ENCODE results near the gene TNXB.

Gene TNXB

GRCh38 chr6:32151863-32152768 is 43.0 kb upstream of the TNXB start, which contains the start of gene PRRT1:
Gene PRRT1 (minus strand): TSS chr6:32151939. CDS start chr6:32151827, 112 bp downstream.
- TF ChIP-seq Cebpa-rat (IDR thresholded peaks at IDR 0.05) = no peak
- H3K4me1 ChIP-seq = peaks cover 29% of the 10 kb centered on the region
- peak within 1 kb of the TSS; percentile 96 for H3K4me2 ChIP-seq
- H3K4me3 ChIP-seq = no peak within 1 kb of the TSS
- H3K36me3 ChIP-seq = peaks cover 17% of the 10 kb centered on the region
- H3K27ac ChIP-seq = no peak within 1 kb of the TSS
- peak within 1 kb of the TSS; percentile 81; the same call in 1 of the 2 replicates for H3K9ac ChIP-seq
- H4K20me1 ChIP-seq = 0 out of 2 replicates have a peak, but pooled peaks cover 11% of the 10 kb centered on the region
- H3K27me3 ChIP-seq = peaks cover 8% of the 10 kb centered on the region; the same call in 1 of the 2 replicates
- H3K9me3 ChIP-seq = peaks cover 7% of the 10 kb centered on the region

- Histone ChIP-seq H3K4me2 (0 out of 2 replicates have a peak overlapping the region, but pooled peaks have one; percentile 12), H3K4me3 (no peak overlapping the region), H3K4me1 (peaks cover 29% of the 10 kb centered on the region), H3K27me3 (peaks cover 8% of the 10 kb centered on the region; the same call in 1 of the 2 replicates), H4K20me1 (0 out of 2 replicates have a peak, but pooled peaks cover 11% of the 10 kb centered on the region), H3K27ac (no peak overlapping the region), H3K36me3 (peaks cover 9% of the 10 kb centered on the region), H3K9ac (no peak overlapping the region), H3K9me3 (peaks cover 7% of the 10 kb centered on the region)
- TF ChIP-seq Cebpa-rat (IDR thresholded peaks at IDR 0.05) = no peak
These were observed 42.2 kb upstream of the TNXB start for GRCh38 chr6:32151181-32151862.

- Histone ChIP-seq H3K27ac (no peak overlapping the region), H3K4me1 (peaks cover 23% of the 10 kb centered on the region), H3K36me3 (no peaks in the 10 kb centered on the region), H3K9ac (no peak overlapping the region), H3K27me3 (peaks cover 8% of the 10 kb centered on the region; the same call in 1 of the 2 replicates), H3K4me2 (no peak overlapping the region), H3K4me3 (no peak overlapping the region), H3K9me3 (peaks cover 7% of the 10 kb centered on the region), H4K20me1 (0 out of 2 replicates have a peak, but pooled peaks cover 6% of the 10 kb centered on the region)
- no peak for TF ChIP-seq Cebpa-rat (IDR thresholded peaks at IDR 0.05)
These were observed 41.1 kb upstream of the TNXB start for GRCh38 chr6:32149932-32150870.

GRCh38 chr6:32149092-32149755 is 40.1 kb upstream of the TNXB start:
- H3K9ac ChIP-seq = no peak overlapping the region
- peaks cover 7% of the 10 kb centered on the region for H3K9me3 ChIP-seq
- no peak overlapping the region for H3K27ac ChIP-seq
- no peaks in the 10 kb centered on the region for H4K20me1 ChIP-seq
- H3K27me3 ChIP-seq = peaks cover 8% of the 10 kb centered on the region; the same call in 1 of the 2 replicates
- H3K4me3 ChIP-seq = no peak overlapping the region
- peaks cover 17% of the 10 kb centered on the region for H3K4me1 ChIP-seq
- no peak overlapping the region for H3K4me2 ChIP-seq
- TF ChIP-seq Cebpa-rat (IDR thresholded peaks at IDR 0.05) = no peak
- H3K36me3 ChIP-seq = no peaks in the 10 kb centered on the region

- no peak overlapping the region for H3K9ac ChIP-seq
- no peaks in the 10 kb centered on the region for H4K20me1 ChIP-seq
- H3K36me3 ChIP-seq = no peaks in the 10 kb centered on the region
- peaks cover 8% of the 10 kb centered on the region; the same call in 1 of the 2 replicates for H3K27me3 ChIP-seq
- H3K4me1 ChIP-seq = peaks cover 17% of the 10 kb centered on the region
- no peak overlapping the region for H3K4me3 ChIP-seq
- H3K4me2 ChIP-seq = no peak overlapping the region
- no peak for TF ChIP-seq Cebpa-rat (IDR thresholded peaks at IDR 0.05)
- H3K27ac ChIP-seq = no peak overlapping the region
- peaks cover 7% of the 10 kb centered on the region for H3K9me3 ChIP-seq
These were observed 39.4 kb upstream of the TNXB start for GRCh38 chr6:32148289-32149091.

GRCh38 chr6:32147401-32148132 is 38.4 kb upstream of the TNXB start:
- no peak overlapping the region for H3K4me2 ChIP-seq
- peaks cover 8% of the 10 kb centered on the region for H3K4me1 ChIP-seq
- H3K9me3 ChIP-seq = peaks cover 7% of the 10 kb centered on the region
- H3K36me3 ChIP-seq = no peaks in the 10 kb centered on the region
- H3K27ac ChIP-seq = no peak overlapping the region
- H3K9ac ChIP-seq = no peak overlapping the region
- H3K27me3 ChIP-seq = peaks cover 8% of the 10 kb centered on the region; the same call in 1 of the 2 replicates
- no peak overlapping the region for H3K4me3 ChIP-seq
- no peaks in the 10 kb centered on the region for H4K20me1 ChIP-seq
- no peak for TF ChIP-seq Cebpa-rat (IDR thresholded peaks at IDR 0.05)

GRCh38 chr6:32146687-32147086 is 37.5 kb upstream of the TNXB start:
- Histone ChIP-seq H3K4me3 (no peak overlapping the region), H3K27ac (no peak overlapping the region), H3K9ac (no peak overlapping the region), H3K9me3 (peaks cover 7% of the 10 kb centered on the region), H3K4me2 (no peak overlapping the region), H3K4me1 (no peaks in the 10 kb centered on the region), H3K27me3 (peaks cover 8% of the 10 kb centered on the region; the same call in 1 of the 2 replicates), H3K36me3 (no peaks in the 10 kb centered on the region), H4K20me1 (no peaks in the 10 kb centered on the region)
- TF ChIP-seq Cebpa-rat (IDR thresholded peaks at IDR 0.05) = no peak

Data from BLaER1 (cell line).